CD4-positive, alpha-beta T cell treated with Interleukin-17A for 1 hour (primary cell): ENCODE data around the gene TPBGL.
A peak's percentile ranks its signal among the peaks of the same experiment; 100 is the strongest.

Source experiments
- DNase-seq: peaks from one replicate; pipeline ENCODE4 v3.0.0-alpha.2; 2020

The TPBGL gene

DNA sequence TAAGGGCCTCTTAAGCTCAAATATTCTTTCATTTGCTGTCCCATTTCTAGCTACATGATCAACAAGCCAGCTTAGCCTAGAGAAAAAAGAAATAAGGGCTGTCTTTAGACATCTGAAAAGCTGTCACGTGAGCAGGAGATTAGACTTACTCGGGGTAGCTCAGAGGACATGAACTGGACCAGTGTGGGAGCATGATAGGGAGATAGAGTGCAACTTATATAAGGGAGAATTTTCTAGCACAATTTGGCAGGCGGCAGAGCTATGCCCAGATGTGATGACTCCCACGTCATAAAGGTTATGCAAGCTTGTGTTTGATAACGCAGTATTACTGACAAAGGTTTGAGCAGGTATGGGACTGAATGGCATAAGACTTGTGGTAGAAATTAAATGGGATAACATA, 28.2 kb upstream of the TPBGL start:
- no peak for DNase-seq

DNA sequence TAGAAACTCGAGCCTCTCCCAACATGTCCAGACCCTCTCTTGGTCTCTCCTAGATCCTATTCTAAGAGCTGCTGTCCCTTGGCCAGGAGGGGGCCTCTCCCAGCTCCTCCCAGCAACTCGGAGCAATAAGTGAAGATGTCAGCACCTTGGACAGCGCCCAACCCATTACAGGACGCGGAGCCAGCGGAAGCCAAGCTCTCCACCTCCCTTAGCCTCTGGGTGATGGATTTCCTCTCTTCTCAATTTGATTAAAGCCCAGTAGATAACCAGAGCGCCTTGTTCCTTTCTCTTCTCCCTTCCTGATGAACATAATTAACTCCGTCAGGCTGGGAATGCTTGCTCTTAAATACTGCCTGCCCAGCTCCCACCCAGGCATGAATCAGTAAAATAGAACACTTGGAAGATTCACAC, 26.2 kb upstream of the TPBGL start:
- peak; percentile 68 for DNase-seq

DNA sequence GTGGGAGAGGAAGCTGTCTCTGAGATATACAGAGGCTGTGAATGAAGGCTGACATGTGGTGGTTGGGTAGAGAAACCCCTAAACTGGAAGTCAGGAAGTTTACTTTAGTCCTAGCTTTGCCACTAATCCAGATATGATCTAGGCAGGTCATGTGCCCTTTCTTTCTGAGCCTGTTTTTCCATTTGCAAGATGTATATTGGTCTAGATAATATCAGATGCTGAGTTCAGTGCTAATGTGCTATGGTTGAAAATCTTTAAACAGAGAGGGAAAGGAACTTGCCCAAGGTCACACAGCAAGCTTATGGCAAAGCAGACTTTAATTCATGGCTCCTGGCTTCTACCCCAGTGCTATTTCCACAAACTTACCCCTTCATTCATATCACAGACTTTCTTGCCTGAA, 25.7 kb upstream of the TPBGL start:
- DNase-seq, result no peak

- DNase-seq, result no peak
Observed at GRCh38 chr11:75219869-75220268, 20.7 kb upstream of the TPBGL start.

DNA sequence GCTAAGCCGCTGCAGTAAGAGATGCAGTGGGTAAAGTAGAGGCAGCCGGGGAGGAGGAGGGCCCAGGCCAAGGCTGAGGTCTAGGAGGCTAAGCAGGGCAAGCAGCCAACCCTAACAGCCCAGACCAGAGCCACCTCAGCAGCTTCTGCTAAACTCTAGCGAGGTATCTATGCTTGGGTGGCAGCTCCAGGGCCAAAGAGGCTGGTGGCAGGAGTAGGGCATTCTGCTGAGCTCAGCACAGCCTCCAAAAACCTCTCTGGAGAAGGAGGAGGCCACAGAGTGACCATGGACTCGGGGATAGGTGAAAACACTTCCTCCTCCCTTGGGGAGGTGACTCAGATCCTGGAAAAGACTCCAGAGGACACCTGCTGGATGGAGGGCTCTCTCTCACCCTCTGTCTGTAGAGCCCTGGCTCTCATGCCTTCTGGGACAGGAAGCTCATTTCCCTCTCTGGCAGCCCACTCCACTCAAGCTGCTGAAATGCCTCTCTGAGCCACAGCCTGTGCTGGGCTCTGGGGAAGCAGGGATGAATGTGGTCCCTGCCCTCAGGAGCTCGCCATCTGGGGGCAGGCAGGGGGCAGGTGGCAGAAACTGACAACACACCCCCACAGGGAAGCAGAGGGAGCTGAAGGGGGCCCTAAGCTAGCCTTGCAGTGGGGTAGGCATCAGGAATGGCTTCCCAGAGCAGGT, 16.5 kb upstream of the TPBGL start:
- DNase-seq, result no peak

- DNase-seq, result no peak
Observed at GRCh38 chr11:75225794-75226193, 14.8 kb upstream of the TPBGL start.

DNA sequence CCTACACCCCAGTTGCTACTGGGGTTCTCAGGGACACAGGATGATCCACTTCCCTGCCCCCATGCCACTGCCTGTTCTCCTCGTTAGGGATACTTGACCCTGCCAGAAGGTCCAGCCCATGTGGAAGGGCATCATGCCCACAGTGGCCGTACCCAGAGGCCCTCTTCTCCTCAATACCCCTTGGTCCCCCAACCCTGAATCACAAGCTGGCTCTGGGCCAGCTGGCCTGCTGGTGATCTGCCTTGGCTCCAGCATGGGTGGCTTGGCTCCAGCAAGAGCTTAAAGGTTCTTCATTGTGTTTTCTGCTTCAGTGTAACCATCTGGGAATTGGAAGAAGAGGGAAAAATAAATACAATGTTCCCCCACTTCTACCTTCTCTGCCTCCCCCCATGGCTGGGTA, 11.1 kb upstream of the TPBGL start:
- DNase-seq, result no peak

DNA sequence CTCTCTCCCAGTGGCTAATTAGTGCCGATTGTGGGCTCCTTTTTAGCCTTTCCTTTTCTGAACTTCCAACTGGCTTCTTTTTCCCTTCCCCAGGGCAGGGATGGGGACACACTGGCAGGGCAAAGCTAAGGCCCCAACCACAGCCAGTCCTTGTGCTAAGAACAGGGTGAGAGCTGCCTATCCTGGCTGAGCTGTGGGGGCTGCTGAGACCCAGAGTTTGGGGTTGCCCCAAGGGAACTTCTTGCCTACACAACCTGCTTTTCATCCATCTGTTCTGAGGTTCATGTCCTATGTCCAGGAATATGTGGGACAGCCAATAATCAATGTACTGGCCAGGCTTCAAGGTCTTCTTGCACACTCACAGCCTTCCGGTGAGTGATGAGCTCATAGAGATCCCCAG, 10.0 kb upstream of the TPBGL start:
- DNase-seq, result no peak

DNA sequence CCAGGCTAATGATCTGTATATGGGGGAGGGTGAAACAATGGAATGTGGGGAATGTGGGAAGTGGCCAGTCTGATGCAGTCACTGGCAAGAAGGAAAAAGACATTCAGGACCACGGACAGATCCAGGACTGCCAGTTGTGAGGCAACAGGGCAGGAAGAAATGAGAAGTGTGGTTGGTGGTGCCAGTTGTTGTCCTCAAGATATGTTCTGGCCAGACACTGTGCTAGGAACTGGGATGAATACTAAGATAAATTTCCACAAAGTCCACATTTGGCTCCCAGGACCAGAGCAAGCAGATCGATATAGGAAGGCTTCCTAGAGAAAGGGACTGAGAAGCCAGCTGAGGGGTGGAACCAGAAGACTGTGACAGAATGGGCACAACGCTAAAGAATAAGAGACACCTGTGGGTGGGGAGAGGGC, 6.8 kb upstream of the TPBGL start:
- no peak for DNase-seq

- DNase-seq, result no peak
Observed at GRCh38 chr11:75236062-75236461, 4.5 kb upstream of the TPBGL start.

- DNase-seq, result no peak
Observed at GRCh38 chr11:75237050-75237449, 3.5 kb upstream of the TPBGL start.

- no peak for DNase-seq
Observed at GRCh38 chr11:75238595-75239440, 1.8 kb upstream of the TPBGL start.

GRCh38 chr11:75239531-75240290, 863 bp upstream of the TPBGL start:
- DNase-seq, result no peak

- DNase-seq, result peak; percentile 89
Observed at GRCh38 chr11:75241036-75241905, 697 bp downstream of the TPBGL start.

DNA sequence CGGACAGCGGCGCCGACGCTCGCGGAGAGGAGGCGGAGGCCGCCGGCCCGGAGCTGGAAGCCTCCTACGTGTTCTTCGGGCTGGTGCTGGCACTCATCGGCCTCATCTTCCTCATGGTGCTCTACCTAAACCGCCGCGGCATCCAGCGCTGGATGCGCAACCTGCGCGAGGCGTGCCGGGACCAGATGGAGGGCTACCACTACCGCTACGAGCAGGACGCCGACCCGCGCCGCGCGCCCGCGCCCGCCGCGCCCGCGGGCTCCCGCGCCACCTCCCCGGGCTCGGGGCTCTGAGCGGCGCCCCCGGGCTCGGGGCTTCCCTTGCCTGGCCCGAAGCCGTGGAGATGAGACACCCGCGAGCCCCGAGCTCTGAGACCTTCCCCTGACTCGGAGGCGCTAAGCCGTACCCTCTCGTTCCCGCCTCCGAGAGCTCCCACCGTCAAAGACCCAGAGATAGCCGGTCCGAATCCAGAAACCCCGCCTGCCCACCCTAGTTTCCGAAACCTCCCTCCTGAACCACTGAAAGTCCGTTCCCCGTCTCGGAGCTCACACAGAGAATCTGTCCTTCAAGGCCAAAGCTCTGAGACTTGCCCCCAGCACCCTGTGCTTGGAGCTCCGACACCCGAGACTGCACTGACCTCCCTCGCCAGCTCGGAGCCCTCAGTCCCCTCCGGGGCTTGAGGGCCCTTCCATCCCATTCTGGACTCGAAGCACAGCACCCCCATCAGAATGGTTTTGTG, 1.5 kb downstream of the TPBGL start:
- no peak for DNase-seq

DNA sequence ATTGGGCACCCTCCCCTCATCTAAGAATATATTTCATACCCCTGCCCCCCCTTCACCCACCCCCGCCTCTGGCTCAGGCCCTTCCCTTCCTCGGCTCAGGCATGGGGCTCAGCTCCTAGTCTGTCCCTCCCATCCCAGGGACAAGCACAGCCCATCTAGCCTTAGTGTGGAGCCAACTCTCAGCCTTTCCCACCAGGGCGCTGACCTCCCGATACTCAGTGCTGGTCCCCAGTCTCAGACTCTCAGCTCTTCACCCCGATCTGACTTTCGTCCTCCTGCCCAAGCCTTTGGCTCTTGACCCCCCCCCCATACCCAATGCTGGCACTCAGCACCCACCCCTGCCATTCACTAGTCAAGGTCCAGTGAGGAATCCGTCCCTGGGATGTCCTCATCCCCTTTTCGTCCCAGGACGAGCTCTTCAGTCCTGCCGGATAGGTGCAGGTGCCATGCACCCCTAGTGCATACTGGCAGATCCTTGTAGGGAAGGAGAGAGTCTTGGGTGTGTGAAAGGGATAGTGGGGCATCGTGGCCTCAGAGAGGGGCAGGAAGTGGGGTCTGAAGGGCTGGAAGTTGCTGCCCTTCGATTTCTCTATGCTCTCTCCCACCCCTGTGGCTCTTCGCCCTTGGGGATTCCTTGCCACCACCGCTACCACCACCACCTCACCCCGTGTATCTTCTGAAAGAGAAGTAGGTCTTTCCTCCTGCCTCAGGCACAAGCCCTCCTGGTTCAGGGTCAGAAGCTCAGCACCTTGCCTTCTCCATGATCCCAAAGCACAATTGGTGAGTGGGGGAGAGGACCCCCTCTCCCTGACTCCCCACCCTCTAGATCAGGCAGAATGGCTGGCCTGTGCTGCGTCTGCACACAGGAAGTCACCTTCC, 2.4 kb downstream of the TPBGL start:
- no peak for DNase-seq

DNA sequence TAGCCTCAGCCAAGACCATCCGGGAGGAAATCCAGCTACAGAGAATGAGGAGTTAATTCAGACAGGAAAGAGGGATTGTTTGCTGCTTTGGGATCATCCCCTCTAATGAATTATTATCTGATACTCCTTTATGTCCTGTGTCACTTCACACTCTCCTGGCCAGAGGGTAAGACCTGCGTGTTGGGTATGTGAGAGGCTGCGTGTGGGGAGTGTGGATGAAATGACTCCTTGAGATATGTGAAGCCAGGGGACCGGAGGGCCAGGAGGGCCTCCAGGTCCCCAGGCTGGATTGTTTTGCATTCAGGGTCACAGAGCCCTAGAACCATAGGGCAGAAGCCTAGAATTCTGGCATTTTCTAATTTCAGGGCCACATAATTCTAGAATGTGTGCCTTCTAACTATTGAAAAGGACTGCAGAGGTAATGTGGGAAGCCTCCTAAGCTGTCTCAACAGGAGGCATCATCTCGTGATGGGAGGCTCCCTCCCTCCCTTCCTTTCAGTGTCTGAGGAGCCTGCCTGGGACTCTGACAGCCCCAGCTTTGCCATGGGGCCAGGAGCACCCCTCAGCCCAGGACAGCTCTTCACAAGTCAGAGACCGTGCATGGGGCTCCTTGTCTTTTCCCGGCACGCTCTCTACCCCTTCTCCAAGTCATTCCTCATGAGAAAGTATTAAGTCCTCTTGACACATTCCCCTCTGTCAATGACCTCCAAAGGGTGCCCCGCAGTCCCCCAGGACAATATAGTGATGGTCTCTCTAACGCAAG, 3.7 kb downstream of the TPBGL start:
- DNase-seq, result no peak

GRCh38 chr11:75245356-75246005, 4.9 kb downstream of the TPBGL start:
- DNase-seq, result no peak

GRCh38 chr11:75246006-75246670, 5.6 kb downstream of the TPBGL start:
- DNase-seq, result no peak
